K562 (cell line): ENCODE data around the gene DNAJB12. TPM values are rescaled to one million over a fixed set of nuclear protein-coding genes. Genes with fewer than 3 reads are reported as not detected.
A peak's percentile ranks its signal among the peaks of the same experiment; 100 is the strongest.

Experiments
- CBX8 ChIP-seq: fragments of 200-600 bp; sonication (generic); IDR thresholded peaks from 2 replicates; pipeline ENCODE4 v1.6.1; 2012; ENCODE audit warnings: borderline replicate concordance, mixed run types, low read depth, mild to moderate bottlenecking, moderate library complexity, mixed read lengths, low read length, control low read depth, inconsistent platforms; ENCODE audit not compliant: poor library complexity, severe bottlenecking; ENCODE audit errors: extremely low read depth
- CHD4 ChIP-seq: fragments of 200-600 bp; sonication (generic); IDR thresholded peaks from 3 replicates; pipeline ENCODE4 v1.6.1; 2012; ENCODE audit warnings: low read depth, mild to moderate bottlenecking, mixed read lengths, low read length, inconsistent platforms; ENCODE audit not compliant: insufficient read depth, insufficient replicate concordance, poor library complexity, severe bottlenecking
- JUNB ChIP-seq: fragments of 450-650 bp; formaldehyde crosslinking; conservative IDR thresholded peaks from 2 replicates; pipeline ENCODE4 v1.4.0; 2020; ENCODE audit warnings: mild to moderate bottlenecking
- MCM3 ChIP-seq: fragments of 450-650 bp; IDR thresholded peaks from 2 replicates; pipeline ENCODE4 v1.6.1; 2016
- MEF2A ChIP-seq: IDR thresholded peaks from 2 replicates; pipeline ENCODE4 v1.6.1; 2011; ENCODE audit warnings: low read depth, mild to moderate bottlenecking, low read length, moderate library complexity; ENCODE audit not compliant: control insufficient read depth
- MTA2 ChIP-seq: fragments of 450-650 bp; IDR thresholded peaks from 2 replicates; pipeline ENCODE4 v1.6.1; 2016; ENCODE audit warnings: low read depth
- NFIX ChIP-seq: fragments of 250-450 bp; sonication (Bioruptor Pico); IDR thresholded peaks from 2 replicates; pipeline ENCODE4 v1.4.0; 2020; ENCODE audit warnings: low read depth, mild to moderate bottlenecking, moderate library complexity
- TAF15 ChIP-seq: fragments of 200-400 bp; formaldehyde crosslinking; IDR thresholded peaks from 2 replicates; pipeline ENCODE4 v1.6.1; 2017; ENCODE audit warnings: mild to moderate bottlenecking, low read depth, low read length, moderate library complexity
- ZFP30 ChIP-seq: fragments of 250-450 bp; sonication (Bioruptor Pico); IDR thresholded peaks from 2 replicates; pipeline ENCODE4 v1.8.0; 2022; ENCODE audit warnings: moderate library complexity, mild to moderate bottlenecking, inconsistent platforms, borderline replicate concordance
- ZKSCAN8 ChIP-seq: fragments of 200-800 bp; sonication (Bioruptor generic); IDR thresholded peaks from 2 replicates; pipeline ENCODE4 v1.6.1; 2016; ENCODE audit warnings: missing genetic modification characterization, missing compliant biosample characterization
- ZNF217 ChIP-seq: sonication (generic); formaldehyde crosslinking; IDR thresholded peaks from 2 replicates; pipeline ENCODE4 v1.8.0; 2022; ENCODE audit warnings: mild to moderate bottlenecking, missing genetic modification reagents
- ZNF75A ChIP-seq: fragments of 450-650 bp; formaldehyde crosslinking; IDR thresholded peaks from 2 replicates; pipeline ENCODE4 v1.4.0; 2020; ENCODE audit warnings: mild to moderate bottlenecking
- polyA plus RNA-seq, 8 experiments: library from polyadenylated mRNA; depleted of rRNA in 4 of 8; stranded (reverse) in 5 of 8; unstranded in 3 of 8; fragments of >200 nt; fragmentation: Nextera tagmentation in 2 of 8; fragmentation: Illumina TruSeq in 1 of 8; extraction: Ambion mirVana in 2 of 8; extraction: Trizol in 1 of 8; gene quantifications; 2 replicates each; pipeline versions ENCODE4 v1.2.1 to v1.2.3, GENCODE V29; 2011 to 2014; ENCODE audit warnings: inconsistent platforms in 1 of 8, missing spikeins in 1 of 8
- total RNA-seq, 7 experiments: library from RNA; depleted of rRNA in 6 of 7; stranded (reverse); fragments of >200 nt in 6 of 7; fragmentation: Illumina TruSeq in 2 of 7; extraction: Trizol in 2 of 7; gene quantifications; 2 replicates each; pipeline versions ENCODE4 v1.2.1 to v1.2.3, GENCODE V29; 2011 to 2021; ENCODE audit warnings: low replicate concordance in 1 of 7
- TF ChIP-seq, protein P1 (sequence below), 3 experiments: fragments of 200-800 bp in 1 of 3; sonication (Bioruptor generic) in 1 of 3; sonication (generic) in 1 of 3; formaldehyde crosslinking in 1 of 3; IDR thresholded peaks; 2 replicates each; pipeline versions ENCODE4 v1.6.1 to v1.8.0; 2016 to 2022; ENCODE audit warnings: mild to moderate bottlenecking in 2 of 3, missing compliant biosample characterization in 2 of 3, missing genetic modification characterization in 2 of 3, missing genetic modification reagents in 1 of 3
- TF ChIP-seq, protein P2 (sequence below): fragments of 250-450 bp; sonication (Bioruptor Pico); IDR thresholded peaks from 2 replicates; pipeline ENCODE4 v1.5.0; 2021; ENCODE audit warnings: mild to moderate bottlenecking, moderate library complexity
- TF ChIP-seq, protein P3 (sequence below): IDR thresholded peaks from 2 replicates; pipeline ENCODE4 v1.6.1; 2016; ENCODE audit warnings: missing genetic modification characterization, missing compliant biosample characterization
- TF ChIP-seq, protein P4 (sequence below): fragments of 450-650 bp; formaldehyde crosslinking; IDR thresholded peaks from 2 replicates; pipeline ENCODE4 v1.4.0; 2020; ENCODE audit warnings: mild to moderate bottlenecking, moderate library complexity
- TF ChIP-seq, protein P5 (sequence below): fragments of 450-650 bp; IDR thresholded peaks from 2 replicates; pipeline ENCODE4 v1.6.1; 2016; ENCODE audit warnings: borderline replicate concordance

DNAJB12 gene
- total and polyA plus RNA-seq, 9 of the 15 experiments (the other 6 are each of a cell fraction or from before 2014, with no cell fraction given) = 3.5 to 31.5 (median 20.3) TPM

DNA sequence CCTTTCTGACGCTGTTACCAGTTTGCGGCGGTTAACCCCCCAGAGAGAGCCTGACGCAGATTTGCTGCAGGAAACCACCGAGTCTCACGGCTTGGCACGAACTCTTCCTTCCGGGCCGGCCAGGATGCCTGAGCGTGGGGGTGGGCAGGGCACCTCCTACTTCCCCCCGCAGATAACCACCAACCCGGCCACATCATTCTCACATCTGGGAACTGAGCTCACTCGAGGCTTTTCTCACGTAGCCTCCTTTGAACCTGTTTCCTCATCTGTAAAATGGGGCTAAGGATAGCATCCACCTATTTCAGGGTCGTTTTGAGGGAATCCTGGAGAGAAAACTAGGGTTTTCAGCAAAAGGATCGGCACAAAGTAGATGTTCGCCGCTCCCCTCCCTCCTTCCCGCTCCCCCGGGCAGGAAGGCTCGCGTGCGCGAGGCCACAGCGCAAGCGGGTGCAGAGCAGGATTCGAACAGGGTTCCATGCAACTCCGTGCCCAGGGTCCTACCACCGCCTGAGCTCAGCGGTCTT is 57.4 kb downstream of the DNAJB12 start (continued):
- TF ChIP-seq CHD4 (peak; percentile 82), TAF15 (no peak), ZKSCAN8 (no peak; the same call in 1 of the 2 replicates), JUNB (0 out of 2 replicates have a peak, but pooled peaks have one; percentile 2), ZFP30 (no peak), MEF2A (peak; percentile 68), ZNF75A (CRISPR knock-in tag) (peak; percentile 69; the same call in 1 of the 2 replicates), MCM3 (no peak), MTA2 (no peak), CBX8 (no peak), NFIX (CRISPR knock-in tag) (no peak), ZNF217 (CRISPR knock-in tag) (no peak)
- TF ChIP-seq, protein P1, sequence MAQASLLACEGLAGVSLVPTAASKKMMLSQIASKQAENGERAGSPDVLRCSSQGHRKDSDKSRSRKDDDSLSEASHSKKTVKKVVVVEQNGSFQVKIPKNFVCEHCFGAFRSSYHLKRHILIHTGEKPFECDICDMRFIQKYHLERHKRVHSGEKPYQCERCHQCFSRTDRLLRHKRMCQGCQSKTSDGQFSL (CRISPR knock-in tag; IDR thresholded peaks at IDR 0.05) = peak; percentile 73; the same call in 1 of the 2 replicates
- TF ChIP-seq, protein P1 (tag; IDR thresholded peaks at IDR 0.05) = no peak
- TF ChIP-seq, protein P2, sequence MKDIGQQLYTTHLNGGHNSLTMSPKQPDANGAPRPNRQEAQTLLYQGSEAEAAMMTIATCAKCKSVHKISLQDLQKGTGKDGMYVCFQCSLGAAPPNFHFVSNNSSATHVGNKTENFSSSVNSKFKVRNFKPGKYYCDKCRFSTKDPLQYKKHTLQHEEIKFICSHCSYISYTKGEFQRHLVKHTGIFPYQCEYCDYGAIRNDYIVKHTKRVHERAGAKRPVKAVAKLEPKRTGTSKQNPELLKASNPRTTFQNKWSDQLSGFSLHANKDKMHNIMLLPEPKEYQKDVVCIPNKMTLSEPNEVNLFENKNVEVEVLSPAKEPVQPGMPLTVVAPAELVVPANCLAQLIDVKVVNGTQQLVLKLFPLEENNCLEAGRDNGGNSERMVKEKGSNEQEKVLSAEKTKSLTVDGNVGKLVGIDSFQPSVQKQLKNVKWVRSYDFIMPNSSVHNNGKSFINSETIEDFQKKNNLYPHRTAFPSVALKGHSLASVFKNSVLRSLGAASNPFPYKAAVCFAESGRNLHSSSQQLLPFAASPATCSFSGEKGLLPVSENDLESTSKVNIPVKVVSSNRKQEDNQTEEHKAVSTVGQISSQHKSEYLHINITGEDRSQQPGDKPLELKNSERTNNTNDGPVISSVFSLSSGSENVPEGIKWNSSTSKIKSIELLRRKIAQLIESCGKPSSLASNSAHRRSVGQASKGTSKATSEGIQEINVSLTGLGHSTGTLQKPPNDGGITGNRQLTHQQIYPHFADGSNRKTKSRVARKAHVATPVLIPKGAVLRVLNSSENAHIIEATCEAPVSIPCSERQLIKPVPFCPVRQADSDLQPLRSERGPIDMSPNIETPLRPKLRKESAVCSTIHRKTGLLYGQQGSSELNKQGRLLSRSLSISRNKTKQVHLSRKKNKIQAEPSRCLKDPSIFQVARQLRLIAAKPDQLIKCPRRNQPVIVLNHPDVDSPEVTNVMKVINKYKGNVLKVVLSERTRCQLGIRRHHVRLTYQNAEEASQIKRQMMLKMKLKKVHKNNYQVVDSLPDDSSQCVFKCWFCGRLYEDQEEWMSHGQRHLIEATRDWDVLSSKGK (CRISPR knock-in tag) = no peak; the same call in 1 of the 2 replicates
- TF ChIP-seq, protein P3, sequence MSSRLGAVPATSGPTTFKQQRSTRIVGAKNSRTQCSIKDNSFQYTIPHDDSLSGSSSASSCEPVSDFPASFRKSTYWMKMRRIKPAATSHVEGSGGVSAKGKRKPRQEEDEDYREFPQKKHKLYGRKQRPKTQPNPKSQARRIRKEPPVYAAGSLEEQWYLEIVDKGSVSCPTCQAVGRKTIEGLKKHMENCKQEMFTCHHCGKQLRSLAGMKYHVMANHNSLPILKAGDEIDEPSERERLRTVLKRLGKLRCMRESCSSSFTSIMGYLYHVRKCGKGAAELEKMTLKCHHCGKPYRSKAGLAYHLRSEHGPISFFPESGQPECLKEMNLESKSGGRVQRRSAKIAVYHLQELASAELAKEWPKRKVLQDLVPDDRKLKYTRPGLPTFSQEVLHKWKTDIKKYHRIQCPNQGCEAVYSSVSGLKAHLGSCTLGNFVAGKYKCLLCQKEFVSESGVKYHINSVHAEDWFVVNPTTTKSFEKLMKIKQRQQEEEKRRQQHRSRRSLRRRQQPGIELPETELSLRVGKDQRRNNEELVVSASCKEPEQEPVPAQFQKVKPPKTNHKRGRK = no peak
- TF ChIP-seq, protein P4, sequence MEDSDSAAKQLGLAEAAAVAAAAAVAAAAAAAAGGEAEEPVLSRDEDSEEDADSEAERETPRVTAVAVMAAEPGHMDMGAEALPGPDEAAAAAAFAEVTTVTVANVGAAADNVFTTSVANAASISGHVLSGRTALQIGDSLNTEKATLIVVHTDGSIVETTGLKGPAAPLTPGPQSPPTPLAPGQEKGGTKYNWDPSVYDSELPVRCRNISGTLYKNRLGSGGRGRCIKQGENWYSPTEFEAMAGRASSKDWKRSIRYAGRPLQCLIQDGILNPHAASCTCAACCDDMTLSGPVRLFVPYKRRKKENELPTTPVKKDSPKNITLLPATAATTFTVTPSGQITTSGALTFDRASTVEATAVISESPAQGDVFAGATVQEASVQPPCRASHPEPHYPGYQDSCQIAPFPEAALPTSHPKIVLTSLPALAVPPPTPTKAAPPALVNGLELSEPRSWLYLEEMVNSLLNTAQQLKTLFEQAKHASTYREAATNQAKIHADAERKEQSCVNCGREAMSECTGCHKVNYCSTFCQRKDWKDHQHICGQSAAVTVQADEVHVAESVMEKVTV (CRISPR knock-in tag) = no peak
- TF ChIP-seq, protein P5, sequence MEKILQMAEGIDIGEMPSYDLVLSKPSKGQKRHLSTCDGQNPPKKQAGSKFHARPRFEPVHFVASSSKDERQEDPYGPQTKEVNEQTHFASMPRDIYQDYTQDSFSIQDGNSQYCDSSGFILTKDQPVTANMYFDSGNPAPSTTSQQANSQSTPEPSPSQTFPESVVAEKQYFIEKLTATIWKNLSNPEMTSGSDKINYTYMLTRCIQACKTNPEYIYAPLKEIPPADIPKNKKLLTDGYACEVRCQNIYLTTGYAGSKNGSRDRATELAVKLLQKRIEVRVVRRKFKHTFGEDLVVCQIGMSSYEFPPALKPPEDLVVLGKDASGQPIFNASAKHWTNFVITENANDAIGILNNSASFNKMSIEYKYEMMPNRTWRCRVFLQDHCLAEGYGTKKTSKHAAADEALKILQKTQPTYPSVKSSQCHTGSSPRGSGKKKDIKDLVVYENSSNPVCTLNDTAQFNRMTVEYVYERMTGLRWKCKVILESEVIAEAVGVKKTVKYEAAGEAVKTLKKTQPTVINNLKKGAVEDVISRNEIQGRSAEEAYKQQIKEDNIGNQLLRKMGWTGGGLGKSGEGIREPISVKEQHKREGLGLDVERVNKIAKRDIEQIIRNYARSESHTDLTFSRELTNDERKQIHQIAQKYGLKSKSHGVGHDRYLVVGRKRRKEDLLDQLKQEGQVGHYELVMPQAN = no peak
